ENCODE results near the gene MYLK3. TPM values are rescaled to one million over a fixed set of nuclear protein-coding genes. Genes with fewer than 3 reads are reported as not detected.

Gene MYLK3
- total RNA-seq, 1 donor: 0.10 TPM

DNA sequence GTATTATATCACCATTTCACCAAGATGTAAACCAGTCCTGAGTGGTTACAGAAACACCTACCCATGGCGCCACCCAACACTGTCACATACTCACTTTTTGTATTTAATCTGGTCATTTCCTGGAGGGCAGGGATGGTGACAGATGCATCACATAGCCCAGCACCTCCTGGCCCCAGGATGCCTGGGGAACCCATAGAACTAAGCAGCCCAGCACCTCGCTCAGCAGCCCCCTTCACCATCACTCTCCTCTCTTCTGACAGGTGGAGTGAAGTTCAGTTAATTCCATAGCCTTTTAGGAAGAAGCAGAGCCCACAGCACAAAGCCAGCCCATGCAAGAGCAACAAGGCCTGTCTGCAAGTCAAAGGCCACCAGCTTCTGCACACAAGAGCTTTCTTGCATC is 27.5 kb downstream of the MYLK3 start:
- Histone ChIP-seq H3K4me1 (ENCODE audit: insufficient read depth, low read length) (no peaks in the 10 kb centered on the region), H3K4me3 (ENCODE audit: low read length) (no peak overlapping the region), H3K27me3 (ENCODE audit: insufficient read depth, low read length) (no peaks in the 10 kb centered on the region), H3K9me3 (ENCODE audit: low read depth, low read length) (peaks cover 5% of the 10 kb centered on the region)

DNA sequence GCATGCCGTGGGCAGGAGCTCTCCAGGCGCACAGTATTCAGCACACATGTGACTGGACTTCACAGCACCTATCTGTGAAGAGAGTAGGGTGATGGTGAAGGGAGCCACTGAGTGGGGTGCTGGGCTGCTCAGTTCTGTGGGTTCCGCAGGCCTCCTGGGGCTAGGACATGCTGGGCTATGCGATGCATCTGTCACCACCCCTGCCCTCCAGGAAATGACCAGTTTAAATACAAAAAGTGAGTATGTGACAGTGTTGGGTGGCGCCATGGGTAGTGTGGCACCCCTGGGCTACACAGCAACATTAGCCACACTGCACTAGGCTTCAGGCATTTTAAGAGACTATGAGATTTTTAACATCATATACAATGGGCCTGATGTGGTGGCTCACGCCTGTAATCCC is 28.6 kb downstream of the MYLK3 start:
- Histone ChIP-seq H3K4me1 (ENCODE audit: insufficient read depth, low read length) (no peaks in the 10 kb centered on the region), H3K4me3 (ENCODE audit: low read length) (no peak overlapping the region), H3K9me3 (ENCODE audit: low read depth, low read length) (no peaks in the 10 kb centered on the region), H3K27me3 (ENCODE audit: insufficient read depth, low read length) (no peaks in the 10 kb centered on the region)

DNA sequence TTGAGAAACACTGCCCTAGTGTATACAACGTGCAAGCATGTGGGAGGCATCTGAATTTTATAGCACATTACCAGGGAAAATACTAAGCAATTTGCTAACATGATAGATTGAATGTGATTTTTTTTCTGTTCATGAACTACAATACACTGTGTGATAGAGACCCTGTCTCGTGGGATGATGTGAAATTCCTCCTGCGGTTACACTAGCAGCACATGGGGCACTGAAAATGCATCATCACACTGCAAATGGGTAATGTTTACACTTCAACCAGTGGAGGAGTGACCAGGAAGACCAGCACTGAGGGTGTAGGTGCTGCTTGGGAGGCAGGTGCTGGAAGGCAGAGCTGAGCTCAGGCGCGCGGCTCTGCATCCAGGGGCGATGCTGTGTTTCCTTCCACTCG is 29.9 kb downstream of the MYLK3 start:
- H3K4me1 ChIP-seq (ENCODE audit: insufficient read depth, low read length): peaks cover 8% of the 10 kb centered on the region
- H3K4me3 ChIP-seq (ENCODE audit: low read length): no peak overlapping the region
- H3K9me3 ChIP-seq (ENCODE audit: low read depth, low read length): no peaks in the 10 kb centered on the region
- no peaks in the 10 kb centered on the region for H3K27me3 ChIP-seq (ENCODE audit: insufficient read depth, low read length)

DNA sequence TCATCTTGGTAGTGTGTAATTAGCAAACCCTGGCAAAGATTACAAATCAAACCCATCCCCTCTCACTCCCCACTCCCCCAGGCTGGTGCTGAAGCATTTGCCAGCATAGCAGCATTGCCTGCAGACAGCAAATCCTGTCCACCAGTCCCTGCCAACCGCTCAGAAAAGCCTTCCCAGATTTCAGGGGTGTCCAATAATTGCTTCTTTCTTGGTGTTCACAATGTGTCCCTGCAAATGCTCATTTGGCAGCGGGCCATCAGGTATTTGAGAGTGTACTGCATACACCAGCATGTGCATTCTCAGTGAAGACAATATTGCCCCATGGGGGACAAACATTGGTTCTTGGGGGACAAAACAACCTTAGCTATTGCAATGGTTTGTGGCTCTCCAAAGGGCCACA is 30.5 kb downstream of the MYLK3 start:
- no peaks in the 10 kb centered on the region for H3K9me3 ChIP-seq (ENCODE audit: low read depth, low read length)
- H3K27me3 ChIP-seq (ENCODE audit: insufficient read depth, low read length): no peaks in the 10 kb centered on the region
- H3K4me1 ChIP-seq (ENCODE audit: insufficient read depth, low read length): peaks cover 13% of the 10 kb centered on the region
- H3K4me3 ChIP-seq (ENCODE audit: low read length): no peak overlapping the region

DNA sequence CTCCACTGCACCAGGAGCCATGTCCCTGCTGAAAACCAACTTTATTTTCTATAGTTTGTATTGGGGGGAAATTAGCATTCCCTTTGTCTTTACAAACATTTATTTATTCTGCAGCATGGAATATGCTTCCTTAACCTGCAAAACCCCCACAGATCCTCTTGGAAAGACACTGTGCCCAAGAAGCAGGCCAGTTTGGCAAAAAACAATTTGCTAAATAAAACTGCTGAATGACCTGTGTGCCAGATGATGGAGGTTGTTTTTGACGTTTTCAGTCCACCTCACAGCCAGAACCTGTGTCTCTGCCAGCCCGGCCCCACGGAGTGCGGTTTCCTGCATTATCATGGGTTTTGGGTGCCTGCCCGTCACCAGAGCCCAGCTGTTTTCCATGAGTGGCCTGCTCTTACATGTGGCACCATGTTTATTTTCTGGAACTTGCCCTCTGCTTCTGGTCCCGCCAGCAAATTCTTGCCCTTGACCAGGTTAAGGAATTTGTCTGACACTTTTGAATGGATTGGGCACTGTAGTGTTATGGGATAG is 32.3 kb downstream of the MYLK3 start:
- Histone ChIP-seq H3K27me3 (ENCODE audit: insufficient read depth, low read length) (no peaks in the 10 kb centered on the region), H3K9me3 (ENCODE audit: low read depth, low read length) (no peaks in the 10 kb centered on the region), H3K4me1 (ENCODE audit: insufficient read depth, low read length) (peaks cover 32% of the 10 kb centered on the region), H3K4me3 (ENCODE audit: low read length) (no peak overlapping the region)

DNA sequence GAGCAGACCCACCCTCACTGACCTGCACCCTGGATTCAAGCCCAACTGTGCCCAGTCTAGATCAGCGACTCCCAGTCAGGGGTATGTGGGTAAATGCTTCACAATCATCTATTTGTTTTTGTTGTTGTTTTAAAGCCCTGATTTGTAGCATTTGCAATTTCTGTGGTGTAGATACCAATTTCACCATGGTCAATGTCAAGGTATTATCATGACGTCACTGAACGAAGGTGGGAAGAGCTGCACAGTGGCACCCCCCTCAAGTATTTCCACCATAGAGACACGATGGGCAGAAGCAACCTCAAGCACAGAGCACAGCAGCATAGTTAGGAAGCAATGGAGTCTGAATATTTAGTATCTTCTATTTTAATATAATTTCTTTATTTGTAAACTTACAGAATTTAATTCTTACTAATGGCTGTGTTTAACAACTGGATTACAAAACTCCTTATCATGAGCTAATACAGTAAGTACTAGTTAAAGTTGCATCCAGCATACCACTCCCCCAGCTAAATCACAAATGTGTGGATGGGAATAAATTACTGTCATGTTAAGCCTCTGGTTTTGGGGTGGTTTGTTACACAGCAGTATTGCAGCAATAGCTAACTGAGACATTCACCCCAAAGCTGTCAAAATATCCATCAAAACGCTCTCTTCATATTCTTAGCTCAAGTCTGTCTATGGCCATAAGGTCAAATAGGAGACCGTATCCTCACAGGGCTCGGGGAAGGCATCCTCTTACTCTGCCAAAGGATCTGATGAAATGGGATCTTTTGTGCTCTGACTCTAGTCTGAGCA is 33.1 kb downstream of the MYLK3 start:
- no peaks in the 10 kb centered on the region for H3K9me3 ChIP-seq (ENCODE audit: low read depth, low read length)
- no peak overlapping the region for H3K4me3 ChIP-seq (ENCODE audit: low read length)
- H3K4me1 ChIP-seq (ENCODE audit: insufficient read depth, low read length): peaks cover 38% of the 10 kb centered on the region
- H3K27me3 ChIP-seq (ENCODE audit: insufficient read depth, low read length): no peaks in the 10 kb centered on the region

DNA sequence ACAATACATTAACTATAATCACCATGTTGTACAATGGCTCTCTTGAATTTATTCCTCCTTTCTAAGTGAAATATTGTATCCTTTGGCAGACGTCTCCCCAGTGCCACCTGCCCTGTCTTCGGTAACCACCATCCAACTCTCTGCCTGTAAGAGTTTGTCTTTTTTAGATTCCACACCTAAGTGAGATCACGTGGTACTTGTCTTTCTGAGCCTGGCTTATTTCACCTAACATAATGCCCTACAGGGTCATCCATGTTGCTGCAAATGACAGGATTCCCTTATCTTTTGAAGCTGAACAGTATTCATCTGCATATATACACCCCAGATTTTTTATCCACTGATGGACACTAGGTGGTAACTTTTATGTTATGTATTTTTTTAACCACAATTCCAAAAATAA is 34.5 kb downstream of the MYLK3 start:
- Histone ChIP-seq H3K4me1 (ENCODE audit: insufficient read depth, low read length) (peaks cover 48% of the 10 kb centered on the region), H3K27me3 (ENCODE audit: insufficient read depth, low read length) (no peaks in the 10 kb centered on the region), H3K4me3 (ENCODE audit: low read length) (no peak overlapping the region), H3K9me3 (ENCODE audit: low read depth, low read length) (no peaks in the 10 kb centered on the region)

DNA sequence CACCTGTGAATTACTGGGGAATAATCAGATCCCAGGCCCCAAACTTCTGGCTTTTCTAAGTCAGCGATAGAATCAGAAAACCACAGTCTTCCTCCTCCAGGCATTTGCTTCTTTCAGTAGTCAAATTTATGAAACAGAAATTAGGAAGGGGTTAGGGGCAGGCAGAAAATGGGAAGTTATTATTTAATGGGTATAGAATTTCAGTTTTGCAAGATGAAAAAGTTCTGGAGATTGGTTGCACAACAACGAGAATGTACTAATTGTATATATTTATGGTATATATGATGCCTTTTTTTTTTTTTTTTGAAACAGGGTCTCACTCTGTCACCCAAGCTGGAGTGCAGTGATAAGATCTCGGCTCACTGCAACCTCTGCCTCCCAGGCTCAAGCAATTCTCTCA is 35.2 kb downstream of the MYLK3 start:
- Histone ChIP-seq H3K4me3 (ENCODE audit: low read length) (no peak overlapping the region), H3K9me3 (ENCODE audit: low read depth, low read length) (no peaks in the 10 kb centered on the region), H3K4me1 (ENCODE audit: insufficient read depth, low read length) (peaks cover 48% of the 10 kb centered on the region), H3K27me3 (ENCODE audit: insufficient read depth, low read length) (no peaks in the 10 kb centered on the region)

DNA sequence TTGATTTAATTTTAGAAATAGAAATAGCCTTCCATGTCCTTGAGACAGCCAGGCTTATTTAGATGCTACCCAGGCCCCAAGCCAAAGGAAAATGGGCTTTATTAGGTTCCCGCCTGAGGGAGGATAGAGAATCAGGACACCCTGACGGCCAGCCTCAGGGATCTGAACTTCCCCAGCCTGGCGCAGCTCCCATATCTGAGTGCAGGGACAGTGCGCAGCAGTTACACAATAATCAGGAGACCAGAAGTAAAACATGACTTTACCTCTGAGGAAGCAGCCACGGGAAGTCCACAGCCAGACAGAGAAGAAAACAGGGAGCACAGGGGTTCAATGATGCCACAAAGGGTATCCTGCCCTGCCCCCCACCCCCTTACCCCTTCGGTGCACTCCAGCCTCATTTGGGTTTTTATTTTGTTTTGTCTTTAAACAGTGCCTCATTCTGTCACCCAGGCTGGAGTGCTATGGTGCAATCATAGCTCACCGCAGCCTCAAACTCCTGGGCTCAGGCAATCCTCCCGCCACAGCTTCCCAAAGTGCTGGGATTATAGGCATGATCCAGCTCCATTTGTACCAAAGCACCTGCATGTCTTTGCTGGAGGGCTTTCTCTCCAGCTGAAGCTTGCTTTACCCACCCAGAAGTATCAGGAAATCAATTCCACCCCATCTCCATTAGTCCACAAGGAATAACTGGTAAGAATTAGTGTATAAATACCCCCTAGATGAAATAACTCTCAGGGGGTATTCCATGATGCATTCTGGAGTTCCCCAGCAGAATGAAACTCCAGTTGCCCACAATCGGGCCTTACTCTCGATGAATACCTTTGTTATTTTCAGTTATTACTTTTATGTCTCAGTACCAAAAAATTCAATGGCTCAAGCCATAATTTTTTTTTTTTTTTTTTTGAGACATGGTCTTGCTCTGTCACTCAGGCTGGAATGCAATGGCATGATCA is 36.8 kb downstream of the MYLK3 start:
- H3K9me3 ChIP-seq (ENCODE audit: low read depth, low read length): no peaks in the 10 kb centered on the region
- H3K4me1 ChIP-seq (ENCODE audit: insufficient read depth, low read length): peaks cover 48% of the 10 kb centered on the region
- H3K27me3 ChIP-seq (ENCODE audit: insufficient read depth, low read length): no peaks in the 10 kb centered on the region
- H3K4me3 ChIP-seq (ENCODE audit: low read length): no peak overlapping the region

DNA sequence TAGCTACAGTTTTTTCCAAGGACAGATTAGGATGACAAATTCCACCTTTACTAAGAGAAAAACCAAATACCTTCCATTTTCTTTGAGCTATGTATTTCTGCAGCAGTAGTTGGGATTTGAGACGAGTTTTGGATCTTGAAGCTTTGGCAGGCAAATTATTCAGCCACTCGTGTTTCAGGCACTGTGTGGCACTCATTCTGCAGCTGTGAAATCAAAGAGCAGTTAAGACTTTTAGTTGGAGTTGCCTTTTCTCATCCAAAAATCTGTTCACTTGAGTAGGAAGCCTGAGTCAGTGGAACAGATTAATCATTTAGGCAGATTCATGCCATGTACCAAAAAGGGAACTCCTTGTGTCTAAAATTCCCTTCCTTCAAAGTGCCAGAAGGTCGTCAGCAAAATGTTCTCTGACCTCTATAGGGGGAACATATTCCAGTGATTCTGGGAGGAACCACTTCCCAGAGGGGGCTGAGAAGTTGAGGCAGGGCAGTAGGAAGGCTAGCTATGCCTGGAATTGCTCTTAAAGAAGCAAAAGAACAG is 38.6 kb downstream of the MYLK3 start:
- Histone ChIP-seq H3K9me3 (ENCODE audit: low read depth, low read length) (no peaks in the 10 kb centered on the region), H3K4me1 (ENCODE audit: insufficient read depth, low read length) (peaks cover 48% of the 10 kb centered on the region), H3K4me3 (ENCODE audit: low read length) (no peak overlapping the region)

DNA sequence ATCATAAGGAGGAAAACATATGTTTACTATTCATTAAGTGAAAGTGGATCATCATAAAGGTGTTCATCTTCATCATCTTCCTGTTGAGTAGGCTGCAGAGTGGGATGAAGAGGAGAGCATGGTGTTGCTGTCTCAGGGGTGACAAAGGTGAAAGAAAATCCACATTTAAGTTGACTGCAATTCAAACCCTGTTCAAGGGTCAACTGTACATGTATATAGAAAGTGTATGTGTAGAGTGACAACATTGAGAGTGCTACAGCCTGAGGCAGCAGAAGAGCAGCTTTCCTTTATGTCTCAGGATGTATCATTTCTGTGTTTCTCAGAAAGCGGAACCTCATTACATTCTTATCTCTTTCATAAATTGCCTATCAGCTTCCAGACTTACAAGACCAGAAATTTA is 41.5 kb downstream of the MYLK3 start:
- Histone ChIP-seq H3K9me3 (ENCODE audit: low read depth, low read length) (no peaks in the 10 kb centered on the region), H3K27me3 (ENCODE audit: insufficient read depth, low read length) (no peaks in the 10 kb centered on the region), H3K4me3 (ENCODE audit: low read length) (no peak overlapping the region), H3K4me1 (ENCODE audit: insufficient read depth, low read length) (peaks cover 24% of the 10 kb centered on the region)

More for the DNA sequence above, 38.6 kb downstream of the MYLK3 start:
- no peaks in the 10 kb centered on the region for H3K27me3 ChIP-seq (ENCODE audit: insufficient read depth, low read length)

DNA sequence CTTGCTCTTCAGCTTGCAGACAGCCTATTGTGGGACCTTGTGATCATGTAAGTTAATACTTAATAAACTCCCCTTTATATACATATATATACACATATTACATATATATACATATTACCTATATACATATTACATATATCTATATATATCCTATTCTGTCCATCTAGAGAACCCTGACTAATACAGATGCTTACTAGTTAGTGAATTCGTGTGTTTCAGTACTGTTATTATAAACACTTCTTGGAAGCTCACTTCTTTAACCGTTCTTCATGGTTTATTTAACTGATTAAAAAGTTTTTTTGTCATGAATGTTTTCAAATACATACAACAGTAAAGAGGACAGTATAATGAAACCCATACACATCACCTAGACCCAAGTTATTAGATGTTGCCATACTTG is 46.1 kb downstream of the MYLK3 start:
- Histone ChIP-seq H3K4me3 (ENCODE audit: low read length) (no peak overlapping the region), H3K27me3 (ENCODE audit: insufficient read depth, low read length) (no peaks in the 10 kb centered on the region), H3K4me1 (ENCODE audit: insufficient read depth, low read length) (no peaks in the 10 kb centered on the region), H3K9me3 (ENCODE audit: low read depth, low read length) (no peaks in the 10 kb centered on the region)

DNA sequence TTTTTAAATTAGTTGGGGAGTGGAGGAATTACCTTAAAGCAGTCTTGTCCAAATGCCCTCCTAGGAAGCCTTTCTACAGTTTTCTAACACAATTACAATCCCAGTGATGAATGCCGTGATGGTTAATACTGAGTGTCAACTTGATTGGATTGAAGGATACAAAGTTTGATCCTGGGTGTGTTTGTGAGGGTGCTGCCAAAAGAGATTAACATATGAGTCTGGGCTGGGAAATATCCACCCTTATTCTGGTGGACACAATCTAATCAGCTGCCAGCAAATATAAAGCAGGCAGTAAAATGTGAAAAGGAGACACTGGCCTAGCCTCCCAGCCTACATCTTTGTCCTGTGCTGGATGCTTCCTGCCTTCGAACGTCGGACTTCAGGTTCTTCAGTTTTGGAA is 46.5 kb downstream of the MYLK3 start:
- no peaks in the 10 kb centered on the region for H3K9me3 ChIP-seq (ENCODE audit: low read depth, low read length)
- H3K27me3 ChIP-seq (ENCODE audit: insufficient read depth, low read length): no peaks in the 10 kb centered on the region
- H3K4me3 ChIP-seq (ENCODE audit: low read length): no peak overlapping the region
- H3K4me1 ChIP-seq (ENCODE audit: insufficient read depth, low read length): no peaks in the 10 kb centered on the region

DNA sequence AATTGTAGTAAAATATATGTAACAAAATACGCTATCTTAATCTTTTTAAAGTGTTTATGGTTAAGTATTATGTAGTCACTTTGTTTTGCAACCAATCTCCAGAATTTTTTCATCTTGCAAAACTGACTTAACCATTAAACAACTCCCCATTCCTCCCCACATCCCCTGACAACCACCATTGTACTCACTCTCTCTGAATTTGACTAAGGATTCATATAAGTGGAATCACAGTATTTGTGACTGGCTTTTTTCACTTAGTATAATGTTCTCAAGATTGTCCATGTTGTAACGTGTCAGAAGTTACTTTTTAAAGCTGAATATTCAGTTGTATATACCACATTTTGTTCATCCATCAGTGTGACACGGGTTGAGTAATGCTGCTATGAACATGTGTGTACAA is 48.1 kb downstream of the MYLK3 start:
- H3K27me3 ChIP-seq (ENCODE audit: insufficient read depth, low read length): no peaks in the 10 kb centered on the region
- H3K4me3 ChIP-seq (ENCODE audit: low read length): no peak overlapping the region
- H3K9me3 ChIP-seq (ENCODE audit: low read depth, low read length): no peaks in the 10 kb centered on the region
- no peaks in the 10 kb centered on the region for H3K4me1 ChIP-seq (ENCODE audit: insufficient read depth, low read length)

DNA sequence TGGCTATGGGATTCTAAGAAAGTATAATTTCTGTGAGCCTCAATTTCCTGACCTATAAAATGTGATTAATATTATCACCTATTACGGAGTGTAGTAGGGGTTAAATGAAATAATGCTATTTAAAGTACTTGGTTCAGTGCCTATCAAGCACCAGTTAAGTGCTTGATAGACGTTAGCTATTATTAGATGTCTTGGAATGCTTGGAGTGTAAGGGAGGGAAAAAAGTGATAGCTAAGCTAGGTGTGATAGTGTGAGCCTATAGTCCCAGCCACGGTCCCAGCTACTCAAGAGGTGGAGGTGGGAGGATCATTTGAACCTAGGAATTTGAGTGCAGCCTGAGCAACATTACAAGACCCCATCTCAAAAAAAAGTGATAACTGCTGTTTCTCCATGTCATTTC is 51.2 kb downstream of the MYLK3 start:
- Histone ChIP-seq H3K27me3 (ENCODE audit: insufficient read depth, low read length) (no peaks in the 10 kb centered on the region), H3K4me3 (ENCODE audit: low read length) (no peak overlapping the region), H3K4me1 (ENCODE audit: insufficient read depth, low read length) (peaks cover under 1% of the 10 kb centered on the region), H3K9me3 (ENCODE audit: low read depth, low read length) (no peaks in the 10 kb centered on the region)

Data from mononuclear cell (primary cell).